ENCODE results near the gene CCDC6.
"Not testable (repeated sequence)": the region's sequence is repeated elsewhere in the genome, so short reads cannot be mapped to it uniquely, and the experiment has no call there.

The CCDC6 gene

DNA sequence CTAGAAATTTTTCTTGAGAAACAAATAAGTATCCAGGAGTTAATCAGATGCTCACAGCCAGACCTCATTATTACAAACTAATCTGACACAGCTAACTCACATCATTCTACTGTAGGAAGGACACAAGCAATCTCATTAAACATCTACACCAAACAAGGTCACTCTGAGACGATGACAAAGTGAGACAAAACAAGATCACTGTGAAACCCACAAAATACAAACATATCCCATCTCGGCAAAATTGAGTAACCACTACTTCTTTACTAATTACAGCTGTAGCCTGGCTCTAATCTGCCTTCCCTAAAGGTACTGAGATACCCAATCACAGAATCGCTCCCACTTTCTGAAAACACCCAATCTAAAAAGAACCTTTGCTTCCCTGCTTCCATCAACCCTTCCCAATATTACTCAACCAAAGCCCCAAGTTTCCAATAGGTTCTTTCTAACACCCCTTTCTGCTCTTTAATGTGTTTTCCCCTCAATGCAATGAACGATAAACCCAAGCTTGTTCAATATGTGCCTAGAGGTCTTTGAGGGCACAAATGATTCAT, 26.9 kb downstream of the CCDC6 start:
- DNase-seq: no peak

DNA sequence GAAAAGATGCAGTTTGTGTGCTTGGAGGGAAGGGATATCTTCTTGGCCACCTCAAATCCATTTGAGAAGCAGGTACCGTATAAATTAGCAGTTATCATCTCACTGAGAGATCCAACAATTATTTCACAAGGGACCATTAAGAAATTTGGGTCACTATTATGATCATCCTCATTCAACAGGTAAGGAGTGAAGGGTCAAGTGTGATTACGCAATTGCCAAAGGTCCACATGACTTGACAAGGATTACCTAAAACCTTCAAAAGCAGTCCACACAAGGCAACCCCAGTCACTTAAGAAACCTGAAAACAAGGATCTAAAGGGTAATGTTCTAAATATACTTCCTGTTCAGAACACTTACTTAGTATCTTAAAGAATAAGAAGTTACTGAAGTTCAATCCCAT, 27.4 kb downstream of the CCDC6 start:
- no peak for DNase-seq

DNA sequence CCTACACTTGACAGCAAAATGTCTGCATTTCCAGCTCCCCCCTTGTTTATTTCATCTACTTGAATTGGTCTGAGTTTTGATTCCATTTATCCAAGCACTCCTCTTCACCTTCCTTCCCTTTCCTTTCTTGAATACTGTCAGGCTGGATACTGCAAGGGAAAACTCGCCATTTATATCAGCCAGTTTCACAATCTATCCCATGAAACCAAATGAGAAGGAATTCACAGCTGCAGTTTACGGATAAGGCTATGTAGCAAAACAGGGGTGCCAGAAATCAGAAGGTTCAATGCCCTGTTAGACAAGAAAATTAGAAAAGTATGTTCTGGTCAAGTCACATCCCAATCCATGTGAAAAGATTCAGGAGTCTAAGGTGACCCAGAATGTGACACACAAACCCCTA, 28.1 kb downstream of the CCDC6 start:
- DNase-seq: no peak

DNA sequence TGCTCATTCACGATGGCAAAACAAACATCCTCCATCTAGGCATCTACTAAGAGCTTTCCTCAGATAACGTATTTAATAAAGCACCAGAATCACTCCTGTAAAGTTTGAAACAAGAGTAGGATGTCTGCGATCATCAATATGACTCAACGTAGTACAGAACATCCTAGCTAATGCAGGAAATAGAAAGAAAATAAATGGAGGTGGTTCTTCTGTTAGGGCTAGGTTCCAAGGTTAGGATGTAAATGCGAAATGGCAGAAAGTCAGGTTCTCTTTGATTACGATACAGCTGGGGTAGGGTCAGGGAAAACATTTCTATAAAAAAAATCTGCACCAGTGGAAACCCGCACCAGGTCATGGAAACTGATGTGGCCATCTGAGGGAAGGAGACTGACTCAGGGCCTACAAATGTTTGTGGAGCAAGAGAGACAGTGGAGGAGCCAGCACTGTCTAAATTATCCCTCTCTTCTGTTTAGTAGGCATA, 29.1 kb downstream of the CCDC6 start:
- DNase-seq: no peak

DNA sequence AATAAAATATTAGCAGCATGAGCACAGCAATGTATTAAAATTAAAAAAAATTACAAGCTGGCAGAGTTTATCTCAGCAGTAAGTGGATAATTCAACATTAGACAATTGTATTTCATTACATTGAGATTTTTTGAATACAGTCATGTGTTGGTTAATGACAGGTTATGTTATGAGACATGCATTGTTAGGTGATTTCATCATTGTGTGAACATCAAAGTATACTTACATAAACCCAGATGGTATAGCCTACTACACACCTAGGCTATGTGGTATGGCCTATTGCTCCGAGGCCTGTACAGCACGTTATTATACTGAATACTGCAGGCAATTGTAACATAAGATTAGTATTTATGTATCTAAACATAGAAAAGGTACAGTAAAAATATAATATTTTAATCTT, 29.7 kb downstream of the CCDC6 start:
- no peak for DNase-seq

DNA sequence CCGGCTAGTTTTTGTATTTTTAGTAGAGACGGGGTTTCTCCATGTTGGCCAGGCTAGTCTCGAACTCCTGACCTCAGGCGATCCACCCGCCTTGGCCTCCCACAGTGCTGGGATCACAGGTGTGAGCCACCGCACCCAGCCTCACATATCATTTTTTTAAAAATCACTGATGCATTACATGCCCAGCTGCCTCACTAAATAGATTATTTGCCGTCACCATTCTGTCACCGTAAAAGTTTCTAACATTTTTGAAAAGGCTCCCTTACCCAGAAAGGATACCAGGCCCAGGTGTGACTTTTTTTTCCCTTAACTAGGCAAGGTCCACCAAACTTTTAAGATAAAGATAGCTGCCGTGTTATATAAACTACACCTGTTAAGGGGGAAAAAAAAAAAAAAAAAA, 30.1 kb downstream of the CCDC6 start:
- DNase-seq: not testable (repeated sequence)

DNA sequence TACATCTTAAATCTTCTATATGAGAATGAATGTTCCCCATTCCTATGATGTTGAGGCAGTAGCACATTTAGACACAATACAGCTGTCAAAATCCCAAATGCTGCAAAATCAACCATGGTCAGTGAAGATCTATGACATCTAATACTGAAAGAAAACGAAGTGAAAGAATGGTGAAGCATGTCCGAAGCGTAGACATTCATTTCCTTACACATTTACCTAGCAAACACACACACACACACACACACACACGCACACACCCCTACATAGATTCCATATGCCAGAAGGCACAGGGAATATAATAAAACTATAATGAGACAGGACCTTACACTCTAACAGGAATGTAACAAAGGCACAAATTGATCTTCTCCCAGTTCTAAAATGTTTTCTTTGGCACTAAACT, 32.5 kb downstream of the CCDC6 start:
- no peak for DNase-seq

DNA sequence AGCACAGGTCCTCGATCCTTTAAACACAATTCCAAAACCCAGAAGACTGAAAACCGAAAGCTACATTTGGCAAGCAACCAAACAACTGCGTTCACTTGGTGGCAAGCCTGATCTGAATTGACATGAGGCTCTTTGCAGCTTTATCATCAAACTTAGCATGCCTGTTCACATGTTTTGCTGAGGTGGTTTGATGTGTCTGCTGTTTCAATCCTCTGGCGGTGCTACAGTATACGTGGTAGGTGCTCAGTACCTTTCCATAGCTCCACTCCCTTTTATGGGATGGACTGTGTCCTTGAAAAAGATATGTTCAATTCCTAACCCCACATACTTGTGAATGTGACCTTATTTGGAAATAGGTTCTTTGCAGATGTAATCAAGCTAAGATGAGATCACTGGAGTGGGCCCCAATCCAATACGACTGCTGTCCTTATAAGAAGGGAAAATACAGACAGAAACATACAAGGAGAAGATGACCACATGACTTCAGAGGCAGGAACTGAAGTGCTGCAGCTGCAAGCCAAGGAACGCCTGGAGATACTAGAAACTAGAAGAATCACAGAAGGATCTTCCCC, 33.4 kb downstream of the CCDC6 start:
- DNase-seq: no peak

DNA sequence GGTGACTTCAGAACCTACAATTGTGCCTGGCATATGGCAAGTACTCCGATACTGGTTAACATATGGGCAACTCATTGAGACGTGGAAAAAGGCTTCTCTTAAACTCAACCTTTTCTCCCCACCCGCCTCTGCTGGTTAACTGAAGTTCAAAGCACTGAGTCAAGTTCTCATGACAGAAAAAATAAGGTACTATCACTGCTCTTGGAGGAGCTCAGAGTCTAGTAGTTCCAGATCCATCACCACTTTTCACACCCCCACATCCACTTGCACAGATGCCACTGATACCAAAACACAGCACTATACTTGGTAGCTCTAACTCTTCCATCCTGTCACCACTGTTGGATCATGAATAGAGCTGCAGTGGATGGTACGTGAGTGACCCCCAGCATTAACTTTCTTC, 36.2 kb downstream of the CCDC6 start:
- no peak for DNase-seq

DNA sequence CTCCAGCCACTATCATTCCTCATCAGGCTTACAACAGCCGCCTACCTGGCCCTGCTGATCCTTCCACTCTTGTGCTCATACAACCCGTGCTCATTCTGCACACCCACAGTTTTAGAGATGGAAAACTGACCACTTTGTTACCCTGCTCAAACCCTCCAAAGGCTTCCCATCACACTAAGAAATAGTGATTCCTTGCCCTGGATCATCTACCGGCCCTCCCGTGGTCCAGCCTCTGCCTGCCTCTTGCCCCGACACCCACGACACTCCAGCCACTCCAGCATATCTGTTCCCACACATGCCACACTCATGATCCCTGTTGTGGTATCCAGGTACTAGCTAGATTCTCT, 36.8 kb downstream of the CCDC6 start:
- DNase-seq: no peak

DNA sequence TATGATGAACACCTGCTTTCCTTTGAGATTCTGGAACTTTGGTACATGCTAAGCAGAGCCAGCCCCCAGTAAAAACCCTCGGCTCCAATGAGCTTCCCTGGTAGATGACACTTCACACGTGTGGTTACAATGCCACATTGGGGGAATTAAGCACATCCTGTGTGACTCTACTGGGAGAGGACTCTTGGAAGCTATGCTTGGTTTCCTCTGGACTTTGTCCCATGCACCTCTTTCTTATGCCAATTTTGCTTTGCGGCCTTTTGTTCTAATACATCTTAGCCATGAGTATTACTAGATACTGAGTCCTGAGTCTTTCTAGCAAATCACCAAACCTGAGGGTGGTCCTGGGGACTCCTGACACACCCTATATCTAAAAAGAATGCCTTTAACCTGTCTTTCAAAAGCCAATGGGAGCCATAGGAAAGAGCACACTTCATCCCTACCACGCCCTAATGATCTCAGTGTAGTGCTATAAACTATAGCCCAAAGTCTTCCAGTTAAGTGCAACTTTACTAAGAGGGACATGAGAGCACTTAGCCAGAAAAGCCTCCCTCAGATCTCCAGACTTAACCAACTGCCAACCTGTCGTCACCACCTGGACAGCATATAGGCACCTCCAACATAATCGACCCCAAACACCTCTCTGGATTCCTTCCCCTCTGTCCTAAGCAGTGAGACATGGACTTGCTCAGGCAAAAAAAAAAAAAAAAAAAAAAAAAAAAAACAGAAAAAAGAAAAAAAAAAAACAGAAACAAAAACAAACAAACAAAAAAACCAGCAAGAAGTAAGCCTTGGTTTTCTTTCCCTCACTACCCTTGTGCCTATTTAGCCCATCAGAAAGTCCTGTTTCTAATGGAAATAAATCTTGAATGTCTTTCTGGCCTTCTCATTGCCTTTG, 37.4 kb downstream of the CCDC6 start:
- DNase-seq: no peak

DNA sequence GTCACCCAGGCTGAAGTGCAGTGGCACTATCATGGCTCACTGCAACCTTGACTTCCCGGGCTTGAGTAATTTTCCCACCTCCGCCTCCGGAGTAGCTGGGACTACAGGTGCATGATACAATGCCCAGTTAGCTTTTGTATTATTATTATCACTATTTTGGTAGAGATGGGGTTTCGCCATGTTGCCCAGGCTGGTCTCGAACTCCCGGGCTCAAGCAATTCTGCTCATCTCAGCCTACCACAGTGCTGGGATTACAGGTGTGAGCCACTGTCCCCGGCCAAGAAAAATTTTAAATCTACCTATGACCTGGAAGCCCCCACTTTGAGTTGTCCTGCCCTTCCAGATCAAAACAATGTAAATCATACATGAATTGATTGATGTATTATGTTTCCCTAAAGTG, 38.8 kb downstream of the CCDC6 start:
- DNase-seq: no peak

DNA sequence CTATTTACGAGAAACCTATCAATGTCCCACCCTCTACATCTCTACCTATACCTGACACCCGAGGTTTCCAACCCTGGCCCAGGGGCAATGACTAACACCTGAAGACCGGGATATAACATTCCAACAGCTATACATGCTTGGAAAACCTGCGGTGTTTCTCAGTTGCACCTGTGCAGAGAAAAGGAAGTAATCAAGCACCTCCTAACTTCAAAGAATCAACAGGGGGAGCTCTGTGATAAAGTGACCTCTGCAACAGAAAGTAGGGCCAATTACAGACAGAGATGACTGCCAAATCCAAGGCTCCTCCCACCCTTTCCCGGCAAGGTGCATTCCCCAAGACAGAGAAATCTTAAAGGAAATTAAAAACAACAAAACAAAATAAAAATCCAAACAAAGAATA, 41.3 kb downstream of the CCDC6 start:
- DNase-seq: no peak

DNA sequence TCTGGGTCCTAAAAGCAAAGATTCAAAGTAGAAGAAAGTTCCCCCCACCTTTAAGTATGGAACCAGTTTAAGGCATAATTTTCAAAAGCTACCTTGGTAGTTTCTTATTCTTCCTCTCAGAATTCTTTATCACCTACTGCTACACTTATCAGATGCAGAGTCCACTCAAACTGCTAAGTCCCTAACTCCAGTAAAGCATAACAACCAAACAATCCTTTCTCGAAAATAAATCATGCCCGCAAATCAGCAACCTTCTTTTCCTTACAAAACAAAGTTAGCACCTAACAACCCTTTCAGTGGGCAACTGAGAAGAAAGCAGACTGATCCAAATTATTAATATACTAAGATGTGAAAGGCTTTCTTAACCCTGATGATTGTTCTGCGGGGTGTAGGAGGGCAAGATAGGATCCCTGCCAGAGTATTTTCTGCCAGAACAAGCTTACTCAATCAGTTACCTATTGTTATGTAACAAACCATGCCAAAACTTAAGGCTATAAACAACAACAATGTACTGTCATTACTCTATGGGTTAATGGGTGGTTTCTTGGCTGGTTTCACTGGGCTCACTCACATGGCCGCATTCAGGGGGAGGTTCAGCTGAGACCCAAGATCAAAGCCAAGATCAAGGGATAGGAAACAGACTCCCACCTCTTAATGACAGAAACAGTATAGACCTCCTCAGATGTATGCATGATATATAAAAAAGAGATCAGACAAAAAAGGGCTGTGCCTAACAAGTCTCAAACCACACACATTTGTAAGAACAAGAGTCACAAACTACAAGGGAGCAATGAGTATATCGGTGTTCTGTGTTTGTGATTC, 42.0 kb downstream of the CCDC6 start:
- DNase-seq: no peak

DNA sequence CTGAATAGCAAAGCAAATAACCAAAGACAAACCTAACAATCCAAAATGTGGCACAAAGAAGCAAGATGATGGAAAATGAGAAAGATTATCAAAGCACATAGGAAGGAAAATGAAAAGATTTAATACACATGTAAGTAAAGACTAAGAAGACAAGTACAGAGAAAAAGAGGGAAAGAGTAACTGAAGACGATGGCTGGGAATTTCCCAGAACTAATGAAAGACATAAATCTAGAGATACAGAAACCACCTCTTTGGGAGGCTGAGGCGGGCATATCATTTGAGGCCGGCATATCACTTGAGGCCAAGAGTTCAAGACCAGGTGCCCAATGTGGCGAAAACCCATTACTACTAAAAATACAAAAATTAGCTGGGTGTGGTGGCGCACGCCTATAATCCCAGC, 46.8 kb downstream of the CCDC6 start:
- no peak for DNase-seq

DNA sequence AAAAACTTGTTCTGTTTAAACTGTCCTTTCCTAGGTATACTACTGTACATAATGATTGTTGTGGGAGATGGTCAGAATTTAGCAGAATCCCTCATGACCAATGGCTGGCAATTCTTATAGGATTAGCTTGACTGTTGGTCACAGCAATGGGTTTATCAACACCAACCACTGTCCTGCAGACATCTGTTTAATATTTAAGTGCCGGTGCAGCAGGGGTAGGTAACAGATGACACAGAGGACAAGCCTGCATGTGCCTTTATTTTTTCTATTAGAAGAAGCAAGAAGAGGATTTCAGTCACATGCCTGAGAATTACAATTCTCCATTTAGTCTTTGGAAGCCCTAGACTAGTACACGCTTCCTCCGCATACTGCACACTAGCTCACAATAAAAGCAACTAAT, 48.4 kb downstream of the CCDC6 start:
- no peak for DNase-seq

DNA sequence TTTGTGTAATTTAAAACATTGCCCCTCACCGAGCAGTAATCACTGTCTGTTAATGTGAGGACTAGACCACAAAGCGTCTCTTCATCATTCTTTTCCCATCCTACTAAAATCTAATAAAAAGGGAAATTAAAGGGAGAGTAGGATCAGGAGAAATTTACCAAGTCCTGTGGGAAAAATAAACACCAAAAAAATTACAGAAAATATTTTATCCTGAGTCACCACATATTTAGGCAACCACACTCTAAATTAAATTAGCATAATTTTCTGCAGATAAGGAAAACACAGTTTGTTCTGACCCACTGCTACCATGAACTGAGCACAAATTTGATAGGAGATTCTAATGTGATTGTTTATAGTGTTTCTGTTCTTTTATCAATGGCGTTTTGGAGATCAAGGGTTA, 49.3 kb downstream of the CCDC6 start:
- no peak for DNase-seq

DNA sequence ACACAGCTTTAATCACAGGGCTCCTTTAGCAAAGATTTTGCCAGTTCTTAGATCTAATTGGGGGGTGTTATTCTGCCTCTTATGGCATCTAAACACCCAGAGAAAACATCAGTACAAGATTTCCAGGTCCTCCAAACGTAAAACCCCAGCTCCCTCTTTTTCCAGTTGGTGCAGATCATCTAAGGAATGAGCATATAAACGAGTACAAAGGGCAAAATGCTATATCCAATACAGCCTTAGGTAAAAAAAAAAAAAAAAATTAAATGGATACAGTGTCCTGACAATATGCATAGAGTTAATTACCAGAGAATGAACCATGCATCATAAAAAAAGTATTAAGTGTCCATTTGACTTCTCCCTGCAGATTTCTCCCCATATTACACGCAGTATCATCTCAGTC, 50.3 kb downstream of the CCDC6 start:
- no peak for DNase-seq

DNA sequence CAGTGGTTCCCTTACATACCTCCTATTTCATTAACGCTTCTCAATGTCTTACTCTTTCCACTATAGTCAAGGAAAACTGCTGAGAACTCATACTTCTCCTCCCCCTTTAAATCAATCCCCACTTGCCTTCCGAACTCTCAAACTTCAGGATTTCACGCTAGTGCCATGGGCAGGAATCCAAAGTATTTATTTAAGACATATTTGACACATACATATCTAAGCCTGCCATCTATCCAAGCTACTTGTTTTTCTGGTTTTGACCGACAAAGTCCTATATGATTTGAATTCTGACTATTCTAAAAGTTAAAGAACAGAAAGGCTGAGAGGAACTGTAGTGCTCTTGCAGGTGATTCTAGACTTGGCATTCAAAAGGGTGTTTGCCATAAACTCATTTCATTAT, 51.8 kb downstream of the CCDC6 start:
- no peak for DNase-seq

DNA sequence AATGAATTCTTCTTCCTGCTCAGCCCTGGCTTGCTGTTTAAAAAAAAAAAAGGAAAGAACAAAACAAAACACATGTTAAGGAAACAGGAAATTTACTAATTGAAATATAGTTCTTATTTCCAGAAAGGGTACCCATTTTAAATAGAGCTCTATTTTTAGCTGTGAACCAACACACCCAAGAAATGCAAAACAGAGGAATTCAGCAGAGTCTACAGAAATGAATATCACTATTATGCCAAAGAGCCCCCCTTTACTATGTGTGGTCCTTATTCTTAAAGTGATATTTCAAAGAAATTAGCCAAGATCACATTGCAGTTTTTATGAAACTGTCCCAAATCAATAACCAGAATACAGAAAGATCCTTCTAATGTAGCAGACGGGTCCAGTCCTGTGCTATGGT, 53.7 kb downstream of the CCDC6 start:
- DNase-seq: no peak

DNA sequence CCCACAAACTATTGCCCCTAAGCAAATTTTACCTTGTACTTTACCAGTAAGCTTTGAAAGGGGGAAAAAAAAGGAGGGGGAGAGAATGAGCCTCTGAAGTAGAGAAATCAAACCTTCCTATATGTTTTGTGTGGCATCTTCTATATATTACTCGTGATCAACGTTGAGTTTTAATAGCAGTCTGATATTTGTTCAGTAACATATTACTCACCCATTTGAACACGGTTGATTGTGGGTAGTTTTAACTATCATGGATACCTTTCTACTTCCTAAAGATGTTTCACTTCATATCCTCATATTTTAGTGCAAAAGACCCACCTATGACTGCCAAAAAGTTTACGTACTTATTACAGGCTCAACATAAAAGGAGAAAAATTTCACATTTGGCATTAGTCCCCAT, 54.5 kb downstream of the CCDC6 start:
- DNase-seq: no peak

DNA sequence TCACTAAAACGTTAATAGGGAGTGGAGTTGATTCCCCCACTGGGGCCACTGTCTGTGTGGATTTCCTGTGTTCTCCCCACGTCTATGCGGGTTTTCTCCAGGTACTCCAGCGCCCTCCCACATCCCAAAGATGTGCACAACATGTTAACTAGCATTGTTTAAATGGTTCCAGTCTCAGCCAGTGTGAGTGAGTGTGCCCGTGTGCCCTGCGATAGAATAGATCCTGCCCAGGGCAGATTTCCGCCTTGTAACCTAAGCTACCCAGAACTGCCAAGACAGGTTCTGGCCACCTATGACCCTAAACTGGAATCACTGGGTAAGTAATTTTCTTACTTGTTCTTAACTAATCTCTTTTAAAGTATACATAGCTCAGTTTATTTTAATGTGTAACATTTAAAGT, 58.5 kb downstream of the CCDC6 start:
- DNase-seq: no peak

DNA sequence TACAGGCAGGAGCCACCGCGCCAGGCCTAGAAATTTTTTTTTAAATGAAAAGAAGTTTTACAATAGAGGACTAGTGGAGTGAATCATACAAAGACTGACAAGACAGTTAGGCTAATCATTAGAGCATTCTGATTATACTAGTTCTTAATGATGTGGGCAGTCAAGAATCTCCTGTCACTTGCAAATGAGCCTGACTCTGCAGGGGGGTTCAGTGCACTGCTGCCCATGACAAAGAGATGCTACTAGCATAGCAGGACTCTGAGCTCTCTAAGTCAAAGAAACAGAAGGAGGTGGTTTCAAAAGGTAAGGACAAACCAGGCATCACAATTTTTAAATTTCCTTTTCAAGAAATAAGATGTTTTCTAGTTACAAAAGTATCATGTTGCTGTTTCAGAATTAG, 59.0 kb downstream of the CCDC6 start:
- DNase-seq: no peak

DNA sequence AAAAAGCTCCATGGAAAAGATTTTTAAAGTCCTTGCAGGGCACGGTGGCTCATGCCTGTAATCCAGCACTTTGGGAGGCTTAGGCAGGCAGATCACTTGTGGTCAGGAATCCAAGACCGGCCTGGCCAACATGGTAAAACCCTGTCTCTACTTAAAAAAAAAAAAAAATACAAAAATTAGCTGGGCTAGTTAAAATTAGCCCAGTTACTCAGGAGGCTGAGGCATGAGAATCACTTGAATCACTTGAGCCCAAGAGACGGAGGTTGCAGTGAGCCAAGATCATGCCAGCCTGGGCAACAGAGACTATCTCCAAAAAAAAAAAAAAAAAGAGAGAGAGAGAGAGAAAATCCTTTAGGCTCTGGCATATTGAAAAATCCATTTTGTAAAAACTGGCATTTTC, 61.9 kb downstream of the CCDC6 start:
- no peak for DNase-seq

All from activated CD4-positive, alpha-beta T cell treated with anti-CD3 and anti-CD28 coated beads, Interleukin-2, amount 50 U/mL, for 1 hour (primary cell).